Liver (tissue), 3 donors: ENCODE data around the gene CTAG1A.
"Not testable (repeated sequence)": the region's sequence is repeated elsewhere in the genome, so short reads cannot be mapped to it uniquely, and the experiment has no call there.

Experiments used
- EGR1 ChIP-seq, 2 donors: IDR thresholded peaks; 2 replicates each; pipeline ENCODE4 v1.6.1; 2016 to 2018; ENCODE audit warnings: antibody characterized with exemption in 2 of 2, low read depth in 2 of 2
- GABPA ChIP-seq, 2 donors: IDR thresholded peaks in 1 of 2; conservative IDR thresholded peaks in 1 of 2; 2 replicates each; pipeline ENCODE4 v1.6.1; 2016; ENCODE audit warnings: antibody characterized with exemption in 2 of 2, mild to moderate bottlenecking in 1 of 2, moderate library complexity in 1 of 2
- NR2F2 ChIP-seq: IDR thresholded peaks from 2 replicates; pipeline ENCODE4 v1.6.1; 2016; ENCODE audit warnings: antibody characterized with exemption
- RAD21 ChIP-seq, 2 donors: IDR thresholded peaks; 2 replicates each; pipeline ENCODE4 v1.6.1; 2016; ENCODE audit warnings: antibody characterized with exemption in 2 of 2, mild to moderate bottlenecking in 2 of 2
- RXRA ChIP-seq, 2 donors: IDR thresholded peaks; 2 replicates each; pipeline ENCODE4 v1.6.1; 2017 to 2018; ENCODE audit warnings: antibody characterized with exemption in 2 of 2, mild to moderate bottlenecking in 1 of 2
- SP1 ChIP-seq: IDR thresholded peaks from 2 replicates; pipeline ENCODE4 v1.6.1; 2018; ENCODE audit warnings: antibody characterized with exemption, mild to moderate bottlenecking
- TAF1 ChIP-seq: conservative IDR thresholded peaks from 2 replicates; pipeline ENCODE4 v1.6.1; 2016; ENCODE audit warnings: antibody characterized with exemption, mild to moderate bottlenecking
- TF ChIP-seq, protein P1 (sequence below): fragments of 150-350 bp; IDR thresholded peaks from 2 replicates; pipeline ENCODE4 v1.5.1; 2017; ENCODE audit warnings: improper control_type of control experiment, low read depth, low read length; ENCODE audit not compliant: missing input control
- TF ChIP-seq, protein P2 (sequence below): IDR thresholded peaks from 2 replicates; pipeline ENCODE4 v1.6.1; 2016; ENCODE audit warnings: antibody characterized with exemption, mild to moderate bottlenecking
- TF ChIP-seq, protein P3 (sequence below): IDR thresholded peaks from 2 replicates; pipeline ENCODE4 v1.6.1; 2016; ENCODE audit warnings: antibody characterized with exemption
- TF ChIP-seq, protein P4 (sequence below): IDR thresholded peaks from 2 replicates; pipeline ENCODE4 v1.6.1; 2016; ENCODE audit warnings: antibody characterized with exemption
- donor health status: healthy.
- donor health status: healthy.

DNA sequence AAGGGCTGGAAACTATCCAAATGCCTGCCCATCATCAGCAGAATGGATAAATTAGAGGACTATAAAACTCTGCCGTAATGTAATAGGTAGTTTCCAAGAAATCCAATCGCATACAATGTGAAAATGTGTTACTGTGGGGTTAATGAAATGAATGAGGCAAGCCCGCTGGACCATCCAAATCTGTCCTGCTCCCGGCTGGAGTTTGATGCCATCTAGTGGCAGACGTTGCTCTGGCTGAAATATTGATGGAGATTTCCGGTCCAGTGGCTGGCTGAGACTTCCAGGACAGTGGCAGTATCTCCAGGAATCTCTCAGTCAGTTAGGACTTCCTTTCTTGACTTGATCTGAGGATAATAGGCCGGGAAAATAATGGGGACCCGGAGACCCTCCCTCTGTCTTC, 1.9 kb upstream of the CTAG1A start:
- not testable (repeated sequence) for TF ChIP-seq EGR1 (IDR thresholded peaks at IDR 0.05; ENCODE audit: low read depth in 2 of 2); RAD21 (IDR thresholded peaks at IDR 0.05); TAF1; NR2F2; GABPA (IDR thresholded peaks at IDR 0.05 in 1 of 2, conservative IDR thresholded peaks at IDR 0.05 in 1 of 2); SP1; RXRA (IDR thresholded peaks at IDR 0.05)
- TF ChIP-seq, protein P1, sequence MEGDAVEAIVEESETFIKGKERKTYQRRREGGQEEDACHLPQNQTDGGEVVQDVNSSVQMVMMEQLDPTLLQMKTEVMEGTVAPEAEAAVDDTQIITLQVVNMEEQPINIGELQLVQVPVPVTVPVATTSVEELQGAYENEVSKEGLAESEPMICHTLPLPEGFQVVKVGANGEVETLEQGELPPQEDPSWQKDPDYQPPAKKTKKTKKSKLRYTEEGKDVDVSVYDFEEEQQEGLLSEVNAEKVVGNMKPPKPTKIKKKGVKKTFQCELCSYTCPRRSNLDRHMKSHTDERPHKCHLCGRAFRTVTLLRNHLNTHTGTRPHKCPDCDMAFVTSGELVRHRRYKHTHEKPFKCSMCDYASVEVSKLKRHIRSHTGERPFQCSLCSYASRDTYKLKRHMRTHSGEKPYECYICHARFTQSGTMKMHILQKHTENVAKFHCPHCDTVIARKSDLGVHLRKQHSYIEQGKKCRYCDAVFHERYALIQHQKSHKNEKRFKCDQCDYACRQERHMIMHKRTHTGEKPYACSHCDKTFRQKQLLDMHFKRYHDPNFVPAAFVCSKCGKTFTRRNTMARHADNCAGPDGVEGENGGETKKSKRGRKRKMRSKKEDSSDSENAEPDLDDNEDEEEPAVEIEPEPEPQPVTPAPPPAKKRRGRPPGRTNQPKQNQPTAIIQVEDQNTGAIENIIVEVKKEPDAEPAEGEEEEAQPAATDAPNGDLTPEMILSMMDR, result not testable (repeated sequence)
- TF ChIP-seq, protein P2, sequence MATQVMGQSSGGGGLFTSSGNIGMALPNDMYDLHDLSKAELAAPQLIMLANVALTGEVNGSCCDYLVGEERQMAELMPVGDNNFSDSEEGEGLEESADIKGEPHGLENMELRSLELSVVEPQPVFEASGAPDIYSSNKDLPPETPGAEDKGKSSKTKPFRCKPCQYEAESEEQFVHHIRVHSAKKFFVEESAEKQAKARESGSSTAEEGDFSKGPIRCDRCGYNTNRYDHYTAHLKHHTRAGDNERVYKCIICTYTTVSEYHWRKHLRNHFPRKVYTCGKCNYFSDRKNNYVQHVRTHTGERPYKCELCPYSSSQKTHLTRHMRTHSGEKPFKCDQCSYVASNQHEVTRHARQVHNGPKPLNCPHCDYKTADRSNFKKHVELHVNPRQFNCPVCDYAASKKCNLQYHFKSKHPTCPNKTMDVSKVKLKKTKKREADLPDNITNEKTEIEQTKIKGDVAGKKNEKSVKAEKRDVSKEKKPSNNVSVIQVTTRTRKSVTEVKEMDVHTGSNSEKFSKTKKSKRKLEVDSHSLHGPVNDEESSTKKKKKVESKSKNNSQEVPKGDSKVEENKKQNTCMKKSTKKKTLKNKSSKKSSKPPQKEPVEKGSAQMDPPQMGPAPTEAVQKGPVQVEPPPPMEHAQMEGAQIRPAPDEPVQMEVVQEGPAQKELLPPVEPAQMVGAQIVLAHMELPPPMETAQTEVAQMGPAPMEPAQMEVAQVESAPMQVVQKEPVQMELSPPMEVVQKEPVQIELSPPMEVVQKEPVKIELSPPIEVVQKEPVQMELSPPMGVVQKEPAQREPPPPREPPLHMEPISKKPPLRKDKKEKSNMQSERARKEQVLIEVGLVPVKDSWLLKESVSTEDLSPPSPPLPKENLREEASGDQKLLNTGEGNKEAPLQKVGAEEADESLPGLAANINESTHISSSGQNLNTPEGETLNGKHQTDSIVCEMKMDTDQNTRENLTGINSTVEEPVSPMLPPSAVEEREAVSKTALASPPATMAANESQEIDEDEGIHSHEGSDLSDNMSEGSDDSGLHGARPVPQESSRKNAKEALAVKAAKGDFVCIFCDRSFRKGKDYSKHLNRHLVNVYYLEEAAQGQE, result not testable (repeated sequence)
- TF ChIP-seq, protein P3, sequence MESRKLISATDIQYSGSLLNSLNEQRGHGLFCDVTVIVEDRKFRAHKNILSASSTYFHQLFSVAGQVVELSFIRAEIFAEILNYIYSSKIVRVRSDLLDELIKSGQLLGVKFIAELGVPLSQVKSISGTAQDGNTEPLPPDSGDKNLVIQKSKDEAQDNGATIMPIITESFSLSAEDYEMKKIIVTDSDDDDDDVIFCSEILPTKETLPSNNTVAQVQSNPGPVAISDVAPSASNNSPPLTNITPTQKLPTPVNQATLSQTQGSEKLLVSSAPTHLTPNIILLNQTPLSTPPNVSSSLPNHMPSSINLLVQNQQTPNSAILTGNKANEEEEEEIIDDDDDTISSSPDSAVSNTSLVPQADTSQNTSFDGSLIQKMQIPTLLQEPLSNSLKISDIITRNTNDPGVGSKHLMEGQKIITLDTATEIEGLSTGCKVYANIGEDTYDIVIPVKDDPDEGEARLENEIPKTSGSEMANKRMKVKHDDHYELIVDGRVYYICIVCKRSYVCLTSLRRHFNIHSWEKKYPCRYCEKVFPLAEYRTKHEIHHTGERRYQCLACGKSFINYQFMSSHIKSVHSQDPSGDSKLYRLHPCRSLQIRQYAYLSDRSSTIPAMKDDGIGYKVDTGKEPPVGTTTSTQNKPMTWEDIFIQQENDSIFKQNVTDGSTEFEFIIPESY, result not testable (repeated sequence)
- TF ChIP-seq, protein P4, sequence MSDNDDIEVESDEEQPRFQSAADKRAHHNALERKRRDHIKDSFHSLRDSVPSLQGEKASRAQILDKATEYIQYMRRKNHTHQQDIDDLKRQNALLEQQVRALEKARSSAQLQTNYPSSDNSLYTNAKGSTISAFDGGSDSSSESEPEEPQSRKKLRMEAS, result not testable (repeated sequence)
